ENCODE measurements around the gene SMARCA2.

Gene SMARCA2

DNA sequence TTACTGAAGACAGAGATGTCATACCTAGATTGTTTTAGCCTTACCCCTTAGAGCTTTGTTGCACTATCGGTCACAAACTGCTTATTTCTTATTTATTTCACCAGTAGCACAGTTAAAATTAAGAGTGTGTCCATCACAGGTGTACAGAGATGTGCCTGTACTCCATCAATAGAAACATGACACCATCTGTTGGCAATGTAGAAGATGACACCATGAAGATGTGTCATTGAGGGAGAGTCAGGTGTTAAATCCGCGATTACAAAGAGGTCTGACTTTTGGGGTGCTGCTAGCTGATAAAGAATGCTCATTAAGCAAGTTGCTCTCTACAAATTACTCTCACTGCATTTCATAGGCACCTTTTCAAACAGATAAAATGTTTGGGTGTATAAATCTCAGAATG, 164.4 kb downstream of the SMARCA2 start:
- no peak for DNase-seq

DNA sequence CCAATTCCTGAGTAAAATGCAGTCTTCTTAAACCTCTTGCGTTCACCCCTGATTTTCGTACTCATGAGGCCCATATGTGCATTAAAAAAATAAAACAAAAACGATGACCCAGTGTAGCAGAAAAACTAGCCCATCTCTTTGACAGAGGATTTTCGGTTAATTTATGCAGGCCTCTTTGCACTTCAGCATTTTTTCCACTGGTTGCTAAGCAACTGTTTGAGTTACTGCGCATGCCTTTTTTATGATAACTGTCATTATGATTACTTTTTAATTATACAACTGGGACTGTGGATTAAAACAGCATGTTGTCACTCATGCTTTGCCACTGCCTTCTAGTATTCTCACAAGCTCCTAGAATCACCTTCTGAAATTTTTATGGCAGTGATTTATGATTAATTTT, 165.0 kb downstream of the SMARCA2 start:
- DNase-seq = no peak

DNA sequence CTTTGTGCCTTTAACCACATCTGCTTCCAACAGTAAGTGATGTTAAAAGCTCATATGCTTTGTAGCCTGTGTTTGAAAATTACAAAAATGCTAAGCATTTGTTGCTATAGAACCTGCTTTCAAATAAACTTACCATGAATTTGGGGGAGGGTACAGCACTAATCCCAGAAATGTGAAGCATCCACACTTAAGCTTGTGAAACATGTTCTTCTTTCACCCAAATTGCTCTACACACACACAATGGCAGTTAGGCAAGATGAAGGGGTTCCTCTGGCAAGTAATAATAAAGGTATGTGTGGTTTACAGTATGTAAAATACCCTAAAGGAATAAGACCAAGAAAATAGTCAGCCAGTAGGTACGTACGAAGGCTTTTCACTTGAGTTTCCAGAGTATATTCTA, 165.6 kb downstream of the SMARCA2 start:
- no peak for DNase-seq

DNA sequence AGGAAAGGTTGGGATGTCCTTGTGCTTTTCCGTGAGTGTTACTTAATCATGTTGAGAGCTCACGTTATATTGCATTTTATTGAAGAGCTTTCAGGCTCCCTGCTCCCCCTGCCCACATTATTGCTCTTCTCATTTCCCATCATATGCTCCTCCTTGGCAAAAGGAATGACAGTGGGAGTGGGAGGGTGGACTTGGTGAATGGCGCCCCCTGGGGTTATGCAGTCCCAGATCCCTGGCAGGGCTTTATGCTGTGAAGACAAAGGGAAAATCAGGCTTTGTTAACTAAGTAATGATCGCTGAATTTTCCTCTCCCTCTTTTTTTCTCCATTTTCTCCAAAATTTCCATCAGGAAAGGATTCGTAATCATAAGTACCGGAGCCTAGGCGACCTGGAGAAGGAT, 166.6 kb downstream of the SMARCA2 start:
- no peak for DNase-seq

DNA sequence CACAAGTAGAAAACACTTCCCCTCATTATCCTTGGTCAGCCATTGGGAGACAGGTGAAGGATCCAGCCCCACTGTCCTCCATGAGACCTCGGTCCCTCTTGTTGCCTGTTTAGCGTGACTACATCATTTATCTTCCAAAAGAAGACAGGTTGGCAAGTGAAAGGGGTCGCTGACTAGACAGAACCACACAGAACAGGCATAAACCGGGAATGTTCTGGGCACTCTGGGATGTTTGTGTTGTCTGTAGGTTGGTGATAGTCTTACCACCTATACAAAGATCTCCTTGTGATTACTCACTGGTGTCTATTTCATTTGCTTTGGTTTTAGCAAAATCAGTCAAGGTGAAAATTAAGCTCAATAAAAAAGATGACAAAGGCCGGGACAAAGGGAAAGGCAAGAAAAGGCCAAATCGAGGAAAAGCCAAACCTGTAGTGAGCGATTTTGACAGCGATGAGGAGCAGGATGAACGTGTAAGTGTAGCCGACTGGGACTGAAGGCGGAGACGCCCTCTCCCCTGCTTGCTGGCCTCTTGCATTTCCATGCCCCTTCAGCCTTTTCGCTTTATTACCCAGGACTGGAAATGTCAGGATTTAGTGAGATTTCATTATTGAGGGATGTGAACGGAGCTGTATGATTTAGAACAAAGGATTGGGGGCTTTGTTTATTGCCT, 175.9 kb downstream of the SMARCA2 start:
- DNase-seq = no peak

DNA sequence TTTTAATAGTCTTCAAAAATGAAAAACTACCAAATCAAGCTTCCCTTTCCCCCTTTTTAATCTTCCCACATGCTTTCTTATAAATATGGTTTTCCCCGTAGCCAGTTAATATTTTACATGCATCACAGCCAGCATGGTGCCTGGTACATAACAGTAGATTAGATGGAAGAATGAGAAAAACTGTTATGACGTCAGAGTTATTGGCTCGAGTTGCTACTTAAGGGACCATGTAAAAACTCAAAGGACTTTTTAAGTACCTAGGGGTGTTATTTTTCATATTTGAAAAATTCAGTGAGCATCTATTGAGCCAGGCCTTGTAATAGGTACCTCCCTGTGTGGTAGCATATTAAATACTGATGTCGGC, 176.4 kb downstream of the SMARCA2 start:
- DNase-seq = no peak

DNA sequence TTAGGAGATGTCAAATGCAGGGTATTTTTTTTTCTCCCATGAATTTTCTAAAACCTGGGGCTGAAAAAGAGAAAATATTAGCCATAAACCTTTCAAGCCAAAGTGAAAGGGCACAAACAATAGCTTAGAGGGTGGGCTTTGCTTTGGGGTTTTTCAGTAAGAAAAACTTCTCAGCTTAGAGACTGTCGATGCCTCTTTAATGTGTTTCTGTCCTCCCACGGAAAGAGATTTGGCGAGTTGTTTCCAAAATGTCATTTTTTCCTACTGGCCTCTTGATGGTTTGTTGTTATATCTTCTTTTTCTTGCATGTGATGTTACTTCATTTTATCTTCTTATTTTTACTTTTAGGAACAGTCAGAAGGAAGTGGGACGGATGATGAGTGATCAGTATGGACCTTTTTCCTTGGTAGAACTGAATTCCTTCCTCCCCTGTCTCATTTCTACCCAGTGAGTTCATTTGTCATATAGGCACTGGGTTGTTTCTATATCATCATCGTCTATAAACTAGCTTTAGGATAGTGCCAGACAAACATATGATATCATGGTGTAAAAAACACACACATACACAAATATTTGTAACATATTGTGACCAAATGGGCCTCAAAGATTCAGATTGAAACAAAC, 177.3 kb downstream of the SMARCA2 start:
- DNase-seq = no peak

DNA sequence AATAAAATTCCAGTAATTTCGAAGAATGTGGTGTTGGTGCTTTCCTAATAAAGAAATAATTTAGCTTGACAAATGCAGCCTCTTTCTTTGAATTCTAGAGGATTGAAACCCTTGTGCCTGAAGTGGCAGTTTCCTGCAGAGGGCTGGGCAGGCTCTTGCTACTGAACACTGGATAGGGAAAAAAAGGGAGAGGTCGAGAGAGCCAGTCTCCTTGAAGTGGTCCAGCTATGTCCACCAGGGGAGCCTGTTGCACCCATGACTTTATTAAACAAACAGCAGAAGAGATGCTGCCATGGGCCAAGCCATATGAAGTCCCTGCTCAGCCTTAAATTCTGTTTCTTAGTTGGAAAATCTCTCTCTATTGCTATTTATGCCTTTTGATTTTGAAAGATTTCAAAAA, 178.4 kb downstream of the SMARCA2 start:
- no peak for DNase-seq

DNA sequence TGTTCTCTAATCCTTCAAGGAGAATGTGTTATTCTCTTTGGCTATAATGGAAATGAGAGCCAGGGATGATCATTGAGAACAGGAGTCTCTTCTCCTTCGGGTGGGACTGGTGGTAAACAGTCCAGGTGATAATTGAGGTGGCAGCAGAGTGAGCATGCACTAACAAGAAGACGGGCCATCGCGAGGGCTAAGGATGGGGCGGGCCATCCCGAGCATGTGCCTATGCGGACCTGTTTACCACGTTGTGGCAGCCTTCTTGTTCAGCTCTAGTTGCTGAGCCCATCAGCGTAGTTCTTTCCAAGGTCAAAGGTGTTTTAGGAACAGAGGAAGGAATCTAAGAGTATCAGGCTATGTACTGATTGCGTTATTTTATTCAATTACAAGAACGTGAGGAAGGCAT, 180.1 kb downstream of the SMARCA2 start:
- DNase-seq = no peak

DNA sequence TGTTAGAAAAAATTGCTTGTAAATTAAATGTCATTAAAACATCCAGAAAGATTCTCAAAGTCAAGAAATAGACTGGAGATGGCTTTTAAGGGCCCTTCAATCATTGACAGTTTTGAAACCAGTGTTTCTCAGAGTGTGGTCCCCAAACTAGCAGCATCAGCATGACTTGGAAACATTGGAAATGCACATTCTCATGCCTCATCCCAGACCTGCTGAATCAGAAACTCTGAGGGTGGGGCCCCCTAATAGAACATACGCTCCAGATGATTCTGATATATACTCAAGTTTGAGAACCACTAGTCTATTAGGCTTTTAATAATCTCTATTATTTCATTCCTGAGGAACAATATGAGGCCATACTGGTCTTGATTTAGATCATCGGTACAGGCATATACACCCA, 181.6 kb downstream of the SMARCA2 start:
- no peak for DNase-seq

DNA sequence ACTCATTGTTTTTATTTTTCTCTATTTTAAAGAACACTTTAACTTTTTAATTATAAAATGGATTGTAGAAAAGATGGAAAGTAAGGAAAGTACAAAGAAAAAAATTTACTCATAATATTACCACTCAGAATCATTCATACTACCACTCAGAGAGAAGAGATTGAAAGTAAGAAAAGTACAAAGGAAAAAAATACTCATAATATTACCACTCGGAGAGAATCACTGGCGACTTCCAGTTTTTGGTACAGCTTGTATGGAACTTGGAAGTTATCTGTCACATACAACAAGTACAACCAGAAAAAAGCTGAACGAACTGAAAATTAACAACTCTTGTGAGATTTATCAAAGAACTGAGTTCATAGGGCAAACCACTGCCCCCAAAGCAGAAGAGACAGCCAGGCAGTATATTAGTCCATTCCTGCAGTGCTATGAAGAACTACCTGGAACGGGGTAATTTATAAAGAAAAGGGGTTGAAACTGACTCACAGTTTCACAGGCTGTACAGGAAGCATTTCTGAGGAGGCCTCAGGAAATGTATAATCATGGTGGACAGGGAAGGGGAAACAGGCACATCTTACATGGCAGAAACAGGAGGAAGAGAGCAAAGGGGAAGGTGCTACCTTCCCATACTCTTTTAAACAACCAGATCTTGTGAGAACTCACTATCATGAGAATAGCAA, 183.9 kb downstream of the SMARCA2 start:
- DNase-seq = no peak

DNA sequence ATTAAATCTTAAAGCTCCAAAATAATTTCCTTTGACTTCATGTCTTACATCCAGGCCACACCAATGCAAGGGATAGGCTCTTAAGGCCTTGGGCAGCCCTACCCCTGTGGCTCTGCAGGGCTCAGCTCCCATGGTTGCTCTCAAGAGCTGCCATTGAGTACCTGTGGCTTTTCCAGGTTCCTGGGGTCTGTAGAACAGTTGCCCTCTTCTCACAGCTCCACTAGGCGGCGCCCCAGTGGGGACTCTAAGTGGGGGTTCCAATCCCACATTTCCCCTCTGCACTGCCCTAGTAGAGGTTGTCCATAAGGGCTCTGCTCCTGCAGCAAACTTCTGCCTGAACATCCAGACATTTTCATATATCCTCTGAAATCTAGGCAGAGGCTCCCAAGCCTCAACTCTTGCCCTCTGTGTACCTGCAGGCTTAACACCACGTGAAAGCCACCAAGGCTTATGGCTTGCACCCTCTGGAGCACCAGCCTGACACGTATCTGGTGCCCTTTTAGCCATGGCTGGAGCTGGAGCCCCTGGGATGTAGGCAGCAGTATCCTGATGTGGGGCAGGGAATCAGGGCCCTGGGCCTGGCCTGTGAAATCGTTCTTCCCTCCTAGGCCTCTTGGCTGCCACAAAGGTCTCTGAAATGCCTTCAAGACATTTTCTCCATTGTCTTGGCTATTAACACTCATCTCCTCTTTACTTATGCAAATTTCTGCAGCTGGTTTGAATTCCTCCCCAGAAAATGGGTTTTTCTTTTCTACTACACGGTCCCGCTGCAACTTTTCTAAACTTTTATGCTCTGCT, 185.1 kb downstream of the SMARCA2 start:
- no peak for DNase-seq

DNA sequence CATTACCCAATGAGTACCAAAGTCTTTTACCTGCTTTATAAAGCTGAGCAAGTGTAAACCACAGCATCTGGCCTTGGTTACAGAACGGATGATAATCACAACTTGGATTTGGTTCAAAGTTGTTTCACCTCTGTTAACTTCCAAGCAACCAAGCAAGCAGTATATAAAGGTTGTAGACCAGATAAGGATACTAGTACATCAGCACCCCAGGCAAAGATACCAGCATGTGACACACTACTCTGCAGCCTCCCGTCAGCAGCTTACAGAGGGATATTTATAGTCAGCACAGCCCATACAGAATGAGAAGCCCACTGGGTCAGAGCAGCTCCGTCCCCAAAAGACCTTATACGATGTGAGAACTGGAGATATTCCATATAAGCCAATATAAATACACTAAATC, 193.3 kb downstream of the SMARCA2 start:
- no peak for DNase-seq

DNA sequence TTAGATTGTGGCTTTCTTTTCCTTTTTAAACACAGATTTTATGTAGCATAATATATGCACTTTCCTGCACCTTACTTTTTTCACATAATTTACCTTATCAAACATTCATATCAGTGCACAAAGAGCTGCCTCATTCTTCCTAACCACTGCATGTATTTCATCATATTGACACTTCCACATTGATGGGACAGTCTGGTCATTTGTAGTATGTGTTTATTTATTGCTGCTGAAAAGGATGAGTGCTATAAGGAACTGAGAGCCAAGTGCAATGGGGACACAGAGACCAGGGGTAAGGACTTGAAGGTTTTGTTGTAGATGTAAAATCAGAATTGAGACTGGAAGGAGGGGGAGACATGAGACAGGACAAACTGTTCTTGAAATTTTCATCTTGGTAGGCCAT, 193.8 kb downstream of the SMARCA2 start:
- DNase-seq = no peak

DNA sequence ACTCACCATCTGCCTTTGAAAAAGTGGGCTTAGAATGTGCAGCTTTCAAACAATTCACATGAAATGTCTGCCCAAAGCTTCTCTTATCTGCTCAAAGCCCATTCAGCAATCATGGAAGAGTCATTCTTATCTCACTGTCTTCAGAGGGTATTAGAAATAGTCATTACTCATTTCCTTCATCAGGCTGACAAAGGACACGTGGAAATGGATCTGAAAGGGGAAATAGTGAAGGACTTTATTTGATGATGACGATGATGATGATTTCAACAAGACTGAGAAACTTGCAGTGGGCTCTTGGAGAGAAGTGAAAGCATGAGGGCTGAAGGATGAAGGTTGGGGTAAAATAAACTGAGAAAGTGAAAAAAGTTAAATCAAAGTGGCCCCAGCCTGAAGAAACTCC, 194.3 kb downstream of the SMARCA2 start:
- DNase-seq = no peak

DNA sequence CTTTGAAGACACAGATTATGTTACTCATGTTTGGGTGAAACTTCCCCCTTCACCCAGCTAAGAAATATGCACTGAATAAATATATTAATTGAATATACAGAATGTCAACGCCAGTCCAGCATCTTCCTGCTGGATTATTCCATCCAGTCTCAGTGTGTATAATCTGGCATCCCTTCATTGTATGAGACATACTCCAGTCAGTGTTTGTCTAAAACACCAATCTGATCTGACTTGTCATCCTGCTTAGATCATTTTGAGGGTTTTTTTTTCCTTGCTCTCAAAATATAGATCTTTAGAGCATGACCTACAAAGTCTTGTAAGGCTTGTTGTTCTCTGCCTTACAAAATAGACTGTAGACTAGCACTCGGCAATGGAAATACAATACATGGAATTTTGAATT, 195.1 kb downstream of the SMARCA2 start:
- no peak for DNase-seq

DNA sequence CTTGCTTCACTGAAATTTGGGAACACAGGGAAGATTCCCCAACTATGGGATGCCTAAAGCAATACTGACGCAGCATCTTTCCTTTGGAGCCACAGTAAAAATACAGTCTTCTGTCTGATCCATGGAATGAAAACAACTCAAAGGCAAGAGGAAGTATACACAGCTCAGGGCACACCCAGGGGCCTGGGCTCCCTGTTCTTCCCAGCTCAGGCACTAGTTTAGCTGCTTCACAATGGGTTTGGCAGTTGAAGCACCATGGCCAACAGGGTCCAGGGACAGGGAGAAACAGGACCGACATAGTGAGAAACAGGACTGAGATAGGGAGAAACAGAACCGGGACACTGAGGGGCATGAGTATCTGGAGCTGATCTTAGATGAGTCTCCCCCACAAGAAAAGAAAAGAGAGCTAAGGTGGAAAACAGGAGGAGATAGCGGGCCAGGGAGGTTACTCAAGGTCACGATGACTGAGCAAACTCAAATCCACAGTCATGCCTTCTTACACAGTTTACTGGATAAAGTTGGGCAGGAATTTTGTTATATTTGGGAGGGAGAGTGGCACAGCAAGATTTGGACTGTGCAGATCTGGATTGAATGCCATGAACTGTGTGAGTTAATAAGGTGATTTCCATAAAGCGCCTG, 198.8 kb downstream of the SMARCA2 start:
- no peak for DNase-seq

DNA sequence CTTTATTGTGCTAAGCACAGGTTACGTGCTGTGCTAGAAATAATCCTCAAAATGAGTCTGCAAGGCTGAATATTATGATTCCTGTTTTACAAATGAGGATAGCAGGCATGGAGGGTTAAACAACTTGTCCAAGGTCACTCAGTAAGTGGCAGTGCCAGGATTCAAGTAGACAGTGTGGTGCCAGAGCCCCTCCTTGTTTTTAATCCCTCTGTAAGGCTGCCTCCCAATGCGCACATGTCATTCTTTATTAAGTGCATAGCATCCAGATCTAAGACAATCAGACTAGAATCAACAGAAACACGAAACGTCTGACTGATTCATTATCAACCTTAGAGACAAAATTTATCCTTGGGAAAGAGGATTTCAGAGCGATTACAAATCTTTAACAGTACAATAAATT, 199.6 kb downstream of the SMARCA2 start:
- no peak for DNase-seq

DNA sequence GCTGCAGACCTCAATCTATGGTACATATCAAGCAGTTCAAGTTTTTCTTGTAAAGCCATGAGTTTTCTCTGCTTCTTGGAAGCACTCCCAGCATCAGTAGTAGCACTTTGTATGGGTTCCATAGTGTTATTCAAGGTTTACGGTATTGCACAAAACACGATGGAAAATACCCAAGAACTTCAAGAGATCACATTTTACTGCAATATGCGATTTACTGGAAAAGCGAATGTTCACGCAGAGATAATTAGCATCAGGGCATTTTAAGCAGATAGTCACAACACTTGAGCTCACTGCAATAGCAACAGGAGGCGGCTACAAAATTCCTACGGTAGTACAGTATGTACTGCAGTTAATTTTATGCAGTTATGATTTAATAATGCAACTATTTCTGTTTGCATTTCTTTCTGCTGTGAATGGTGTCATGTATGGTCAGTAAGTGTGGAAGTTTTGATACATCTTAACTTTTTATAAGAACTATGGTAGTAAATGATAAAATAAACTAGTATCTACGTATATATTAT, 200.8 kb downstream of the SMARCA2 start:
- DNase-seq = no peak

DNA sequence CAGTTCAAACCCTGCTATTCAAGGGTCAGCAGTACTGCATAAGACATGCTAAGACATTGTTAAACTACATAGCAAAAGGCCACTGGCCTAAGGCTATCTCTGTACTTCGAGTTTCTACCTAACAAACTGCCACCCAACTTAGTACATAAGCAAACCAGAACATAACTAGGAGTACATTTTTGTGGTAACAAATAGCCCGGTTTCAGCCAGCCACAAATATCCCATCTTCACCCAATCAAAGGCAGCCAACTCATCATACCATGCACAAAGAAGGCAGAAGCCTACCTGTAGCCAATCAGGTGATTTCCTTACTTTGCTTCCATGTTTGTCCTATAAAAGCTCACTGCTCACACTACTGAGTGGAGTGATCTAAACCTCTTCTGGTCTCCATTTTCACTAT, 201.4 kb downstream of the SMARCA2 start:
- DNase-seq = no peak

DNA sequence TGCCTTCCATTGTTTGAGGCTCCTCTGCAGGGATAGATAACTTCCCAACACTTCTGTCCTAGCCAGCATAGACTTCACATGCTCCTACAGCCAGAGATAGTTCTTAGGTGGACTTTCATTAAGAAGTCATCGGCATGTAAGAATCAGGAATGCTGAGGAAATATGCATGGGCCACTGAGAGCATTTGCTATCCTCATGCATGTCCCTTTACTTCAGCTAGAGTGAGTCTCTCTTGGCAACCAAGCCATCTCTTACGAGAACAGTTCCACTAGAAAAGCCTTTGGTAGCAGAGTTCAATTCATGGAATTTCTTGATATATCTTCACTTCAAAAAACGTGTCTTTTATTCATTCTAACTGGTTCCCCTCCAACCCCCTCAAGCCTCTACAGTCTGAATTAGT, 202.4 kb downstream of the SMARCA2 start:
- no peak for DNase-seq

DNA sequence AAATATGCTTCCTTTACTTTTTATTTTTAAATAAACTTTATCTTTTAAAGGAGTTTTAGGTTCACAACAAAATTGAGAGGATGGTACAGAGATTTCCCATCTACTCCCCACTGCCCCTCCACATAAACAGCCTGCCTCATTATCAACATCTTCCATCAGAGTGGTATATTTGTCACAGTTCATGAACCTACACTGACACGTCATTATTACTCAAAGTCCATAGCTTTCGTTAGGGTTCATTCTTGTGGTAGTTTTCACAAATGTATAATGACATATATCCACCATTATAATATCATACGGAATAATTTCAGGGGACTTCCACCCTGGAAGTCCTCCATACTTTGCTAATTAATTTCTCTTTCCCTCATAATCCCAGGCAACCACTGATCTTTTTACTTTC, 204.9 kb downstream of the SMARCA2 start:
- DNase-seq = no peak

Measured in central memory CD4-positive, alpha-beta T cell (primary cell).